ENCODE data around the gene OTOP1.
"Not testable (repeated sequence)": the region's sequence is repeated elsewhere in the genome, so short reads cannot be mapped to it uniquely, and the experiment has no call there.

Gene OTOP1

DNA sequence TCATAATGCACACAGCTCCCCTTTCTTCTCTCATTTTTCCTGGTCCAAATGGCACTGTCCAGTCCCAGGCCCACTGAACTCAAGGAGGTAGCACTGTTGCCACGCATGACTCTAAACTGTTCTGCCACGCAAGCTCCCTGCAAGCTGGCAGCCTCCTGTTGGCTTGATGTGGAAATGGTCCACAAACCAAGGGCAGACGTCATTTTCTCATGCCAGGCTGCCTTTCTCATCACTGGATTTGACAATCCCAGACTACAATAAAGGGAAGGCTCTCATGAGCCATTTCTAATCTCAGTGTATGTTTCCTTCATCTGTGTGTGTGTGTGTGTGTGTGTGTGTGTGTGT is 22.4 kb downstream of the OTOP1 start:
- DNase-seq = no peak
- no peaks in the 10 kb centered on the region for H3K36me3 Mint-ChIP-seq (ENCODE audit: low read depth)
- H3K27me3 Mint-ChIP-seq = peaks cover 31% of the 10 kb centered on the region
- no peaks in the 10 kb centered on the region for H3K4me1 Mint-ChIP-seq
- ATAC-seq = no peak
- no peaks in the 10 kb centered on the region for H3K9me3 Mint-ChIP-seq
- no peak overlapping the region for H3K27ac Mint-ChIP-seq
- H3K4me3 Mint-ChIP-seq = no peak overlapping the region

GRCh38 chr4:4203688-4204400 is 22.9 kb downstream of the OTOP1 start:
- H3K27me3 Mint-ChIP-seq = peaks cover 31% of the 10 kb centered on the region
- no peak for DNase-seq
- ATAC-seq = no peak

DNA sequence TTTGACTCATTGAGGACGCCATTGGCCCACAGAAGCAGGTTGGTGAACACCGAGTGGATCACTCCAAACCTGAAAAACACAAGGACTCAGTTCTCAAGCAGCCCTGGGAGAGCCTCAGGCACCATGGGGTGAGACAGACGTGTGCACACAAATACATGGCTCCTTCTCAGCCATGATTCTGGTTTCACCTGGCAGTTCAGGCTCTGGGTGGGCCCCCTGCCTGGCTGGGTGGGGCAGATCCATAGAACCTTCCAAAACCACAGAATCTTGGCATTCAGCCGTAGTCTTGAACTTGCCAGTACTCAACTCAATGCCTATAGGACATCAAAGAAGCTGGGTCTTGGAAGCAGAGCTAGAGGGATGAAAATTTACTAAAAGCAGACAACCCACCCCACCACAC is 24.2 kb downstream of the OTOP1 start:
- no peaks in the 10 kb centered on the region for H3K36me3 Mint-ChIP-seq (ENCODE audit: low read depth)
- ATAC-seq = no peak
- peaks cover 30% of the 10 kb centered on the region for H3K27me3 Mint-ChIP-seq
- no peaks in the 10 kb centered on the region for H3K4me1 Mint-ChIP-seq
- no peak for DNase-seq
- H3K9me3 Mint-ChIP-seq = no peaks in the 10 kb centered on the region
- H3K4me3 Mint-ChIP-seq = no peak overlapping the region
- no peak overlapping the region for H3K27ac Mint-ChIP-seq

More at GRCh38 chr4:4203688-4204400, 22.9 kb downstream of the OTOP1 start:
- Mint-ChIP-seq H3K4me3 (no peak overlapping the region), H3K4me1 (no peaks in the 10 kb centered on the region), H3K36me3 (ENCODE audit: low read depth) (no peaks in the 10 kb centered on the region), H3K27ac (no peak overlapping the region), H3K9me3 (no peaks in the 10 kb centered on the region)

DNA sequence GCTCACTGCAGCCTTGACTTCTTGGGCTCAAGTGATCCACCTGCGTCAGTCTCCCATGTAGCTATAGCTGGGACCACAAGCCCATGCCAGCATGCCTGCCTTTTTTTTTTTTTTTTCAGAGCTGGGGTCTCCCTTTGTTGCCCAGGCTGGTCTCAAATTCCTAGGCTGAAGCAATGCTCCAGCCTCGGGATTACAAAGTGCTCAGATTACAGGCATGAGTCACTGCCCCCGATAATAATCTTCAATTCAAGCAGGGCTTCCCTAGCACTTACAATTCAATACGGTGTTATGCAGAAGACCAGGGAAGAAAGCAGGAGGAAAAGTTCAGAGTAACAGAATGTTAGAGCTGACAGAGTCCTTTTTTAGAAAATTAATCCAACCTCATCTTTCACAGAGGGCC is 26.1 kb downstream of the OTOP1 start:
- no peaks in the 10 kb centered on the region for H3K36me3 Mint-ChIP-seq (ENCODE audit: low read depth)
- no peak for DNase-seq
- no peaks in the 10 kb centered on the region for H3K9me3 Mint-ChIP-seq
- H3K27me3 Mint-ChIP-seq = peaks cover 30% of the 10 kb centered on the region
- no peak overlapping the region for H3K4me3 Mint-ChIP-seq
- no peaks in the 10 kb centered on the region for H3K4me1 Mint-ChIP-seq
- H3K27ac Mint-ChIP-seq = no peak overlapping the region
- ATAC-seq = no peak

DNA sequence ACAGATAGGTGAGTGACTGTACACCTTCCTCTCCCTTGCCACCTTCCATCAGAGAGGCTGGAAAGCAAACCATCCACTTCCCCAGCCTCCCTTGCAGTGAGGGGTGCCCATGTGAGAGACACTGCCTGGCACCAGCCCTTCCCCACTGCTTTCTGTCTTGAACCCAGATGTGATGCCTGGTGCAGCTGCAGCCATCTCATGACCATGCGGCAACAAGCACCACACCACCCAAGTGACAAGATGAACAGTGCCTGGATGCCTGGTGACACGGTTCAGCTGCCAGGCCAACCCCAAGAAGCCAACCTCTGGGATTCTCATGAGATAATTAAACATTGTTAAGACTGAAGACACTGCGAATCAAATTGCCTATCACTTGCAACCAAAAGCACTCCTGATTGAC is 31.4 kb downstream of the OTOP1 start:
- no peak overlapping the region for H3K4me3 Mint-ChIP-seq
- peaks cover 29% of the 10 kb centered on the region for H3K27me3 Mint-ChIP-seq
- no peak overlapping the region for H3K27ac Mint-ChIP-seq
- H3K36me3 Mint-ChIP-seq (ENCODE audit: low read depth) = no peaks in the 10 kb centered on the region
- H3K4me1 Mint-ChIP-seq = no peaks in the 10 kb centered on the region
- no peaks in the 10 kb centered on the region for H3K9me3 Mint-ChIP-seq
- ATAC-seq (no peak), DNase-seq (no peak)

GRCh38 chr4:4188557-4188956 is 38.2 kb downstream of the OTOP1 start:
- DNase-seq; H3K36me3 Mint-ChIP-seq (ENCODE audit: low read depth); H3K4me3 Mint-ChIP-seq; H3K27ac Mint-ChIP-seq; ATAC-seq; H3K4me1 Mint-ChIP-seq; H3K9me3 Mint-ChIP-seq: not testable (repeated sequence)
- peaks cover 40% of the 10 kb centered on the region for H3K27me3 Mint-ChIP-seq

DNA sequence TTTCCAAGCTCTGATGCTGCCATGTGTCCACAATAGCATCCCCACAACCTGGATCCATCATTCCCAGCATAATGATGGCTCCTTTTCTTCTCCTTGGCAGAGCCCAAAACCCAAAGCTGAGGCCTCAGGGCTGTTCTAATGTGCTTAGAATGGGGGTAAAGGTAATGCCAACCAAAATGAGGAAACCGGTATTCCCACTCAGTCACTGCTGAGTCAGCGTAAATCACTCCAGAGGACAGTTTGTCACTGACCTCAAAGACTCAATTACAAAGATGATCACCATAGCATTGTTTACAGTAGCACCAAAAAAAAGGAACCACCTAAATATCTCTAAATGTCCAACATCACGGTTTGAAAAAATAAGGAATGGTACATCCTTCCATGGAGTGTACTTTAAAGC is 41.2 kb downstream of the OTOP1 start:
- Mint-ChIP-seq H3K27ac (no peak overlapping the region), H3K36me3 (ENCODE audit: low read depth) (no peaks in the 10 kb centered on the region), H3K27me3 (peaks cover 45% of the 10 kb centered on the region), H3K4me1 (no peaks in the 10 kb centered on the region), H3K4me3 (no peak overlapping the region), H3K9me3 (no peaks in the 10 kb centered on the region)
- ATAC-seq (no peak), DNase-seq (no peak)

DNA sequence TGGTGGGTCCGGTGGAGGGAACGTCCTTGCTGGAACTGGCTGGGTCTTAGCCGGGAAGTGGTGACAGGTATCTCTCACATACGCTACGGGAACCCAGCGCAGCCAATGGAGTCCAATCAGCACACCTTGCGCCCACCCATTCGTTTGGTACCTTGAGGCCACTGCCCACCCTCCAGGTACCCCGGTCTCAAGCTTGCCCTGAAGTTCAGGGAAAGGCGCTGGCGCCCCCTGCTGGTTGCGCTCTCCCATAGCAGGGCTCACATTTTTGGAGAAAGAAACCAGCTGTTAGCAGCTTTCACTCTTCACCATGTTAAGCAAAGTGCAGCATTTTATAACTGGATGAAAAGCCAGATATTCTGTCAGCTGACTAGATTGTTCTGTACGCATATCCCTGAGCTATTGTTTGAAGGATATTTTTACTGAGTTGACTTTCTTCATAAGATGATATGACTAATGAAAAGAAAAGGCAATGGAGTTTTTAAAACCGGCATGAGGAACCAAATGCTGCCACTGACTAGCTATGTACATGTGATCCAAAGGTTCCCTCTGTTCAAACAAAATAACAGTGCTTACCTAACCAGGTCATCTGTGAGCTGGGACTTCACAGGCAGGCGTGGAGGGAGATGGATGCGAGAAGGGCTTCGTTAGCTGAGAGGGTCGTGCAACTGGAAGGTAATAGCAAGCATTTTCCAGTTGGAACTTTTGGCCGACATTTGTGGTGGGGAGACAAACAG is 43.7 kb downstream of the OTOP1 start:
- H3K4me3 Mint-ChIP-seq = no peak overlapping the region
- H3K36me3 Mint-ChIP-seq (ENCODE audit: low read depth) = no peaks in the 10 kb centered on the region
- no peaks in the 10 kb centered on the region for H3K9me3 Mint-ChIP-seq
- H3K4me1 Mint-ChIP-seq = no peaks in the 10 kb centered on the region
- H3K27me3 Mint-ChIP-seq = peaks cover 33% of the 10 kb centered on the region
- ATAC-seq (no peak), DNase-seq (peak; percentile 32)
- H3K27ac Mint-ChIP-seq = no peak overlapping the region

- Mint-ChIP-seq H3K4me3 (no peak overlapping the region), H3K27ac (no peak overlapping the region), H3K27me3 (peaks cover under 1% of the 10 kb centered on the region), H3K4me1 (no peaks in the 10 kb centered on the region), H3K36me3 (ENCODE audit: low read depth) (no peaks in the 10 kb centered on the region), H3K9me3 (no peaks in the 10 kb centered on the region)
- DNase-seq (no peak), ATAC-seq (no peak)
Observed at GRCh38 chr4:4170596-4171150, 56.1 kb downstream of the OTOP1 start.

- H3K4me1 Mint-ChIP-seq, H3K27me3 Mint-ChIP-seq: not testable (repeated sequence)
Observed at GRCh38 chr4:4167981-4168780, 58.5 kb downstream of the OTOP1 start.

DNA sequence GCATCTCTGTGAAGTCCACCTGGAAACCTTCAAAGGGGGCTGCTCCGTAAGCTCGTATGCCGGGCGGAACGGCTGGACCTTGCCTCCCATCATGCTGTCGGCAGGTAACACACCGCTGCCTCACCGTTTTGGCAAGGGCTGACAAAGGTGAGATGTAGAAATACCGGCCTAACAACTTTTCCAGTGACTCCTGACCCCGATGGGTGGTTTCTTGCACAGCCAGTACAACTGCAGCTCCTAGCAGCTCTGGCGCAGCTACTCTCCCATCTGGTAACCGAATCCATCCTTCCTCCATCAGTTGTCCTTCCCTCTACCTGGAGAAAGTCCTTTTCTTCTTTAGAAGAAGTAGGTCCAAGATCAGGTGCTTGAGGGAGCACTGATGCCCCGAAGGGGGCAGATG is 59.7 kb downstream of the OTOP1 start:
- H3K27me3 Mint-ChIP-seq; H3K9me3 Mint-ChIP-seq; DNase-seq; H3K27ac Mint-ChIP-seq; H3K4me1 Mint-ChIP-seq; H3K36me3 Mint-ChIP-seq (ENCODE audit: low read depth); ATAC-seq; H3K4me3 Mint-ChIP-seq: not testable (repeated sequence)

More at GRCh38 chr4:4167981-4168780, 58.5 kb downstream of the OTOP1 start:
- H3K36me3 Mint-ChIP-seq (ENCODE audit: low read depth); H3K27ac Mint-ChIP-seq; H3K9me3 Mint-ChIP-seq; DNase-seq; H3K4me3 Mint-ChIP-seq; ATAC-seq: not testable (repeated sequence)

GRCh38 chr4:4165701-4166392 is 60.9 kb downstream of the OTOP1 start:
- H3K4me3 Mint-ChIP-seq; H3K4me1 Mint-ChIP-seq; ATAC-seq; H3K9me3 Mint-ChIP-seq; H3K36me3 Mint-ChIP-seq (ENCODE audit: low read depth); H3K27me3 Mint-ChIP-seq; H3K27ac Mint-ChIP-seq; DNase-seq: not testable (repeated sequence)

GRCh38 chr4:4164532-4165173 is 62.1 kb downstream of the OTOP1 start:
- not testable (repeated sequence) for H3K4me3 Mint-ChIP-seq; H3K27me3 Mint-ChIP-seq; ATAC-seq; DNase-seq; H3K27ac Mint-ChIP-seq; H3K36me3 Mint-ChIP-seq (ENCODE audit: low read depth); H3K9me3 Mint-ChIP-seq; H3K4me1 Mint-ChIP-seq

GRCh38 chr4:4162186-4162585 is 64.5 kb downstream of the OTOP1 start:
- H3K4me1 Mint-ChIP-seq, H3K9me3 Mint-ChIP-seq: not testable (repeated sequence)

More at GRCh38 chr4:4162186-4162585, 64.5 kb downstream of the OTOP1 start:
- H3K27me3 Mint-ChIP-seq; H3K4me3 Mint-ChIP-seq; ATAC-seq; DNase-seq; H3K36me3 Mint-ChIP-seq (ENCODE audit: low read depth); H3K27ac Mint-ChIP-seq: not testable (repeated sequence)
